ENCODE data around the gene DPF1. TPM values are rescaled to one million over a fixed set of nuclear protein-coding genes. Genes with fewer than 3 reads are reported as not detected.

DPF1 gene
- total RNA-seq, 1 experiment from 2014 or later = 5.1 TPM

- DNase-seq (ENCODE audit: low spot score) = no peak
Measured at GRCh38 chr19:38221421-38221820, 2.6 kb downstream of the DPF1 start.

GRCh38 chr19:38219221-38219620, 4.8 kb downstream of the DPF1 start:
- DNase-seq (ENCODE audit: low spot score) = no peak

- no peak for DNase-seq (ENCODE audit: low spot score)
Measured at GRCh38 chr19:38218204-38218603, 5.8 kb downstream of the DPF1 start.

GRCh38 chr19:38216785-38217641, 7.0 kb downstream of the DPF1 start:
- DNase-seq (ENCODE audit: low spot score) = no peak

GRCh38 chr19:38213911-38214625, 10.0 kb downstream of the DPF1 start:
- DNase-seq (ENCODE audit: low spot score) = peak; percentile 95

GRCh38 chr19:38213469-38213868, 10.6 kb downstream of the DPF1 start:
- DNase-seq (ENCODE audit: low spot score) = no peak

- DNase-seq (ENCODE audit: low spot score) = no peak
Measured at GRCh38 chr19:38211766-38212165, 12.3 kb downstream of the DPF1 start.

- DNase-seq (ENCODE audit: low spot score) = no peak
Measured at GRCh38 chr19:38211151-38211591, 12.9 kb downstream of the DPF1 start.

GRCh38 chr19:38210458-38210987, 13.5 kb downstream of the DPF1 start:
- DNase-seq (ENCODE audit: low spot score) = no peak

- DNase-seq (ENCODE audit: low spot score) = no peak
Measured at GRCh38 chr19:38209671-38210457, 14.2 kb downstream of the DPF1 start.

GRCh38 chr19:38209152-38209551, 14.9 kb downstream of the DPF1 start:
- DNase-seq (ENCODE audit: low spot score) = no peak

GRCh38 chr19:38208571-38208970, 15.5 kb downstream of the DPF1 start:
- no peak for DNase-seq (ENCODE audit: low spot score)

- DNase-seq (ENCODE audit: low spot score) = no peak
Measured at GRCh38 chr19:38207543-38207942, 16.5 kb downstream of the DPF1 start.

- no peak for DNase-seq (ENCODE audit: low spot score)
Measured at GRCh38 chr19:38206928-38207327, 17.1 kb downstream of the DPF1 start.

- no peak for DNase-seq (ENCODE audit: low spot score)
Measured at GRCh38 chr19:38206006-38206745, 17.8 kb downstream of the DPF1 start.

- no peak for DNase-seq (ENCODE audit: low spot score)
Measured at GRCh38 chr19:38204728-38205127, 19.3 kb downstream of the DPF1 start.

- no peak for DNase-seq (ENCODE audit: low spot score)
Measured at GRCh38 chr19:38204096-38204495, 19.9 kb downstream of the DPF1 start.

GRCh38 chr19:38203197-38203596, 20.8 kb downstream of the DPF1 start:
- no peak for DNase-seq (ENCODE audit: low spot score)

- DNase-seq (ENCODE audit: low spot score) = no peak
Measured at GRCh38 chr19:38202504-38202903, 21.5 kb downstream of the DPF1 start.

GRCh38 chr19:38201731-38202130, 22.3 kb downstream of the DPF1 start:
- DNase-seq (ENCODE audit: low spot score) = no peak

GRCh38 chr19:38199340-38199739, 24.7 kb downstream of the DPF1 start:
- DNase-seq (ENCODE audit: low spot score) = no peak
